8988T (cell line): ENCODE results near the gene CD74.
A peak's percentile ranks its signal among the peaks of the same experiment; 100 is the strongest.

Source experiments
- DNase-seq: peaks from one replicate; pipeline ENCODE4 v3.0.0; 2011

CD74 gene

GRCh38 chr5:150357326-150358260 is 55.1 kb downstream of the CD74 start, which contains the start of gene TCOF1:
TCOF1 (plus strand) TSS chr5:150357697; CDS start chr5:150357747, 50 bp downstream.
- peak; percentile 75 for DNase-seq

DNA sequence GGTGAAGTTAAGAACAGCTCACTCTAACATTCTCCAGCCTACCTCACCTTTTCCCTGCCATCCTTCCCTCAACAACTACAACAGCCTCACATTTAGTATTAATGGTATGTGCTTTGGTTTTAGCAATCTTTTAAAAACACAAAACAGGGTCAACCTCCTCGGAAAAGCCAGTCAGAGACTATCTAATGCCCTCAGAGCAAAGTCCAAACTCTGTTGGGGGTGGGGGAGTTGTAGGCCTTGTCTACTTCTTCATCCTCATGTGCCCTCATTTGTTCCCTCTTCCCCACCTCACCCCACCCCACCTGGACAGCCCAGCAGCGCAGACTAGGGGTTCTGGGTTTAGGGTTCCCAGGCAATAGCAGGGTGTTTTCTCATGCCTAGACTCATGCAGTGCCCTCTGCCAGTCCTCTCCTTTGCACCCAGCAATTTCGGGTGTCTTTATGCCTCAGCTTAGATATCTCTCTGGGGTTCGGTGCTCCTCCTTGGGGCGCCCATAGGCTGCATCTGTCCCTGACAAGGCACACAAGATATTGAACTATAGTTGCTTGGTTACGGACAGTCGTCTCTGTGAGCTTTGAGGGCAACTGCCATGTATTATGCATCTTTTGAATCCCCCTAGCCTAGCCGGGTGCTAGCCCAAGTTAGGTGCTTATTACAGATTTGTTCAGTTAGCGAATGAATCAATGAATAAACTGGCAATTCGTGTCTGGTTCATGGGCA is 56.0 kb downstream of the CD74 start:
- no peak for DNase-seq

GRCh38 chr5:150355791-150356190 is 56.9 kb downstream of the CD74 start:
- DNase-seq, result no peak

GRCh38 chr5:150353032-150353675 is 59.6 kb downstream of the CD74 start:
- no peak for DNase-seq

DNA sequence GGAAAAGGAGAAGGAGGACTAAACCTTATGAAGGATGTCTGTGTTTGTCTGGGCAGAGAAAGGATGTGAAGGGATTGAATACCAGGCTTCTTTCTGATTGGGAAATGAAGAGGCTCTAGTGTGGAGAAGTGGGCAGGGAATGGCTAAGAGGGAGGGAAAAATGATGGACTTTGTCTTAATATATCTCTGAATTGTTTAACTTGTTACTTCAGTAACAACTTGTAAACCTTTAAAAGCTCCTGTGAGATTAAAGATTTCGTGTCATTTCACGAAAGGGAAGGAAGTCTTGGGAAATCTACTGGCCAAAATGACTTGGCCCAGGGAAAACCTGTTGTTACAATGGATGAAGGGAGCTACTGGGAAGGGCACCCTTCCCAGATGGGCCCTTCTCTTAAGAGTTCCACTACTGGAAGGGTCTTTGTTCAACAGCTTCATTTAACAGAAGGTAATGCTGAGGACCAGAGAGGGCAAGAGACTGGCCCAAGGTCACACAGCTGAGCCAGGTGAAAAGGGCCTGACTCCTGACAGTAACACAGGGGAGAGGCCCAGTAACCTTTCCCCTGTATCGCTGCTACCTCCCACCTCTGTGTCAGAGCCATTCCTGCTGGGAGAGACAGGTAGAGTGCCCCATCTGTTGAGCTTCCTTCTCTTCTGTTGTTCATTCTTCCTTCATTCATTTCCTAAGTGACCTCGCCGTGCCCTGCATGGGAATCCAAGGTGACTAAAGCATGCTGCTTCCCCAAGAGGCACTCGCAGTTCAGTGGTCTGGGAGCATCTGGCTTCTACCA is 60.3 kb downstream of the CD74 start:
- no peak for DNase-seq
